Head of caudate nucleus (tissue), 42 donors: ENCODE results near the gene PFDN4.
A peak's percentile ranks its signal among the peaks of the same experiment; 100 is the strongest.
"Not testable (repeated sequence)": the region's sequence is repeated elsewhere in the genome, so short reads cannot be mapped to it uniquely, and the experiment has no call there.

Source experiments
- DNase-seq, 42 donors: peaks; one replicate each; pipeline versions ENCODE4 v3.0.0 to v3.0.0-alpha.2; 2020 to 2021; ENCODE audit warnings: mixed read lengths in 7 of 42
- intact Hi-C: fragments of 100-400 bp; cut with DNase I; formaldehyde crosslinking; loops from one replicate; pipeline ENCODE4 v1.15.0; 2022

PFDN4 gene

DNA sequence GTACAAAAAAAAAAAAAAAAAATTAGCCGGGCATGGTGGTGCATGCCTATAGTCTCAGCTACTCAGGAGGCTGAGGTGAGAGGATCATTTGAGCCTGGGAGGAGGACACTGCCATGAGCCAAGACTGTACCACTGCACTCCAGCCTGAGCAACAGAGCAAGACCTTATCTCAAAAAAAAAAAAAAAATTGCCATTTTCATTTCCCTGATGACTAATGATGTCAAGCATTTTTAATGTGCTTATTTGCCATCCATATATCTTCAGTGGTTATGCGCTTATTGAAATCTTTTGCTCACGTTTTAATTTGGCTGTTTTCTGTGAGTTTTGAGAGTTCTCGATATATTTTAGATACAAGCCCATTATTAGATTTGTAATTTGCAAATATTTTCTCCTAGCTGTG is 46.7 kb downstream of the PFDN4 start:
- intact Hi-C loops: no loop called here
- no peak for DNase-seq

DNA sequence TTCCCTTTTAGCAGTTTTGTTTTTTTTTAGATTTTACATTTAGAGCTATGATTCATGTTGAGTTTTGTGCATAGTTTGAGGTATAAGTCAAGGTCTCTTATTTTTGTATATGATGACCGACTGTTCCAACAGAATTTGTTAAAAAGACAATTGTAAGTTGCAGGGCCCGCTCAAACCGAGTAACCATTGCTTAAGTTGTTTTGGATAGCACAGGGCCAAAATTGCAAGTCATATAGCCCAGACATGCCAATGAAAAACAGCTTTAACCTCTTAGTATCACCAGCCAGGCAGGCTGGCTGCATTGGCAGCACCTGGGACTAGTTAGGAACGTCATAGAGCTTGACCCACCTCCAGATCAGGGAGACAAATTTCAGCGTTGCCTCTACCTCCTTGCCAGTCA is 47.3 kb downstream of the PFDN4 start:
- no peak for DNase-seq
- intact Hi-C loops: no loop called here

DNA sequence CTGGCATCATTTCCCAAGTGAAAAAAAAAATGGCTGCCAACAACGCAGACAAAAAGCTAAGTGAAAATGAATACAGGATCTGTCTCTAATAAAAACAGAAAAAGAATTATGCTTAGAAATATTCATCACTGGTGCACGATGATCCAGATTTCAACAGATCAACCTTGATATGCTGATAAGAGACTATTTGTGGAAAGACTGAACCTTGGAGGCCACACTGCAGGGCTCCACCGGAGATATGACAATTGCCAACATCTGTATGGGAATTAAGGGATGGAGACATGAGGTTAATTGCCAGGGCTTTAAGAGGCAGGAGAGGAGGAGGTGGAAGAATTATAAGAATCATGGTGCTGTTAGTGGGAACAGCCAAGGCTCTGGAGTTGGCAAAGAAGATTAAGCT is 48.3 kb downstream of the PFDN4 start:
- intact Hi-C loops: no loop called here
- DNase-seq: no peak

DNA sequence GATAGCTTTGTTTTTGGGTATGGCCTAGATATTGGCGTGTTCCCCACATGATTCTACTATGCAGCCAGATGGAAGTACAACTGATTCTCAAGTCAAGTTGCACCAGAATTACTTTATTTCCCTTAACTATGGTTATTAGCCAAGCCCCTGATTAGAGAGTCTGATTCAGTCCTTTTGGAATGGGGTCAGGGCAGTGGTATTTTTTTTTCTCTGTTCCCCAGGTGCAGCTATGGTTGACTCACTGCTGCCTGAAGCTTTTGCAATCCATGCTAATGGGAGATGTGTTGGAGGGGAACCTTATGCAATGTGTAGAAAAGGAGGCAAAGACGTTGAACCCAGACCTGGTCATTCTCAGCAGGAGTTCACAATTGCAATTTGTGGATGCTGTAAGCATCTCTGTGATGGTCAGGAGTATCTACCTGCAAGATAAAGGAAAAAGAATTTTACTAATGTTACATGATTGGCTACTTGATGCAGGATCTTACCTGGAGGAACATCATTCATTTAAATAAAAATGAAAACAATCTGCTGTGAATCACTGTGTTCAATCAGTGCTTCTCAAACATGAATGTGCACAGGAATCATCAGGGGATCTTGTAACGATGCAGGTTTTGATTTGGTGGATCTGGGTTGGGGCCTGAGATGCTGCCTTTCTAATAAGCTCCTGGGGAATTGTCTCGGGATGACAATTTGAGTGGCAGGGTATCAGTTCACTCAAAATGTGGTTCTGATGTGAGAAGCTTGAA is 49.4 kb downstream of the PFDN4 start:
- intact Hi-C loops: no loop called here
- DNase-seq: no peak

DNA sequence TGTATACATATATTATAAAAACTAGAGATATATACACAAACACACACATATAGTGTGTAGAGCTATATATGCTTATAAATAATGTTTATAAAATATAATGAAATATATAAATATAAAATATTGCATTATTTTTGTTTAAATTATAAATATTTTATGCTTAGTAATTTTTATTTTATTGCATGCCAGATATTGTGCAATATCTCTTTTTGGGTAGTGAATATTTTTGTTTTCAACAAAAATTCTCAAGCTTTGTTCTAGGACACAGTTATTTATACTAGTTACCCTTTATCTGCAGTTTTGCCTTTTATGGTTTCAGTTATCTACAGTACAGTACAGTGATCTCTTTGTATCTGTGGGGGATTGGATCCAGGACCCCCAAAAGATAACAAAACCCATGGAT is 52.2 kb downstream of the PFDN4 start:
- intact Hi-C loops: no loop called here
- no peak for DNase-seq

DNA sequence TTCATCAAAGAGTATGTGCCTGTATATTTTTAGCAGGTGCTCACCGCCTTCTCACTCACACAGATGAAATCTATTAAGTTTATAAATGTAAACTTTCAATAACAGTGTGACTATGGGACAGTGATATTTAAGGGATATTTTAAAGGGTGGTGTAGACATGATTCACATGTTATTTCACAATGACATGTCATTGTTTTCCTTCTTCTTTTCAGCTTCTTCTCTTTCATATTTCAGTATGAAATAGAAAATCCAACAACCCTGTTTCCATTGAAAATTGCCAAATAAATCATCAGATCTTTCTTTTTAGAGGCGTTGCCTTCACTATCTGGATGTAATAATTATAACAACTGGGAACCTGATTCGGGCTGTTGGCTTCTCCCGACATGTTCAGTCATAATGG is 54.8 kb downstream of the PFDN4 start:
- DNase-seq: no peak
- intact Hi-C loops: no loop called here

DNA sequence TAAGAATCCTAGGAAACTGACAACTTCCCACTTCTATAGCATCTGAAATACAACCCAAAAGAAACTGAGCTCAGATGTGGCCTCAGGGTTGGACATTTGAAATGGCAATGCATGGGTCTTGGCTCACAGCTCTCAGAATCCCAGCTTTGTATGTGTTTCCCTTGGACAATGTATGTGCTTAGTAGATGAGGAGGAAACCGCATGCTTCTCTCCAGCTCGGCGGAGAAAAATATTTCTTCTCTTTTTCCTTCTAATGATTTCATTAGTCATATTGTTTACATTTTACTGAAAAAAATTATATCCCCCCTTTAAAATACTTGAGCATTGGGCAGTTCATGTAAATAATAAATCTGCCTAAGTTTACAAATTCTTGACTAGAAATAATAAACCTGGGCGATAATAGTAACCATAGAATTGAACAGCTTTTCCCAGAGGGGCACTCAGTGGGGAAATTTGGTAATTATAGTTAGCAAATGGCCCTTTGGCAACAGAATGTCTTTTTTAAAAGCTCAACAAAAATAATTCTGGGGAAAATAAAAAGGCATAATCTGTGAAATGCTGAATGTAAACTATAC is 55.3 kb downstream of the PFDN4 start:
- intact Hi-C loops: no loop called here
- DNase-seq: no peak

DNA sequence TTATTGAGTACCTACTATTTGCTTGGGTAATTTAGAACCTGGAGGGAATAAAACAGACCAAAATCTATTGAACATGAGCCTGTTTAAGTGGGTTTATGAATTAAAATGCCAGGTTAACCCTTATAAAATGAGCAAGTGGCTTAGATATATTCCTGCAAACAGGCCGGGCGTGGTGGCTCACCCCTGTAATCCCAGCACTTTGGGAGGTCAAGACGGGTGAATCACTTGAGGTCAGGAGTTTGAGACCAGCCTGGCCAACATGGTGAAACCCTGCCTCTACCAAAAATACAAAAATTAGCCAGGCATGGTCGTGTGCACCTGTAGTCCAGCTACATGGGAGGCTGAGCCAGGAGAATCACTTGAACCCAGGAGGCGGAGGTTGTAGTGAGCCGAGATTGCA is 57.9 kb downstream of the PFDN4 start:
- DNase-seq, intact Hi-C loops: not testable (repeated sequence)

DNA sequence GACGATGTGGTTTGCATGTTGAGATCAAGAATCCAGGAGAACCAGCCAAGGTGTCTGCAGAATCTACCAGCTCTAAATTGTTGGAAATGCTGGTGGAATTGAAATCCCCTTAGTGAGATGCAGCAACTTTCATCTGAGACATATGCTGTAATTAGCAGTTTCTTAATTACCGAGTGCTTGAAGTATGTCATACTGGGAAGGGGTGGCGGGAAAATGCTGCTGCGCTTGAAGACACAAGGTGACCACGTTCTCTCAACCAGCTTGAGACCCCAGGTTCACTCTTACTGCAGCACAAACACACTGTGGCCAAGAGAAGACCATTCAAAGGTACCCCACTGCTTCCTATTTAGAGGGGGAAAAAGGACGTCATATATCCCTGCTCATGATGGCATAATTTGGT is 59.0 kb downstream of the PFDN4 start:
- intact Hi-C loops: no loop called here
- no peak for DNase-seq

DNA sequence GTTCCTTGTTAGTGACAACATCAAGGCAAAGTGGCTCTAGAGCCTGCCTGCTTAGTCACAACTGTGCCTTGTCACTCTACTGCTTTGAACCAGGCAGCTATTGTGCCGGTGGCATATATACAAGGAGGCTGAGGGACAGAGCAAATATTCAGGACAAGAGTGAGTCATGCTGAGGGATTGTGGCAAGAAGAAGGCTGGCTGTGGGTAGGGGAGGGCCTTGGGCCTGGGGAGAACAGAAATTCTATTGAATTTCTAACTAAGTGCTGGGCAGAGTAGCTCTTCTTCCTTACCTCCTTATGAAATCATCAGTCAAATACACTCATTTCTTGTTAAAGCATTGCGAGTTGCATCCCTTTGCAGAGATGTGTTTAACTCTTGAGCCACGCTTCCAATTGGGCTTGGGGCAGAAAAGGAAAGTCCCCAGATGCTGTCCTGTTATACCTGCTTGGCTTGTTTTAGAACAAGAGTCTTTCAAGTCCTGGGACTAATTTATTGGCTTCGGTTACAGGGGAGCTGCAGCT is 59.7 kb downstream of the PFDN4 start:
- DNase-seq: peak in 7 of 42 donors; percentile 8 to 67 (median 26)
- intact Hi-C loops: no loop called here

DNA sequence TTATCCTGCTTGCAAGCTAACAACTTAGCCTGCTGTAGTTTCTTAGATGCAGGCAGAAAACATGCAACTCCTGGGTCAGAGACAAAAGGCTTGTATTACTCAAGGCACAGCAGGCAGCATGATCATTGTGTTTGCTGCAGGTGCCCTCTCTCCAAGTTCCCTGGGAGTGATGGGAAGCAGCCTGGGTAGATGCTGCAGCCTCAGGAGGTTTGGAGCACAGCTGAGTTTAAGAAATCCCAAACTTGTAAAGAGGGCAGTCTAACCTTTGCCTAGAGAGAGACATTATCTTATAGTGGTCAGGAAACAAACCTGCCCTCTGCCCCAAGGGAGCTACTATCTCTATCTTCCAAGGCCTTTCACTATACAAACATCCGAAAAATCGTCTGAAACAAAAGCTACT is 61.1 kb downstream of the PFDN4 start:
- intact Hi-C loops: no loop called here
- no peak for DNase-seq
